ENCODE measurements around the gene ZC3H8.
"Not testable (repeated sequence)": the region's sequence is repeated elsewhere in the genome, so short reads cannot be mapped to it uniquely, and the experiment has no call there.

ZC3H8 gene

GRCh38 chr2:112254466-112255240 lies at the start of gene ZC3H8:
Gene ZC3H8, minus strand, starts transcription at chr2:112255042. Its CDS starts 61 bp downstream, at chr2:112254981.
- DNase-seq = peak; percentile 80

- DNase-seq = no peak
Measured at GRCh38 chr2:112304298-112304941, 49.6 kb upstream of the ZC3H8 start.

- no peak for DNase-seq
Measured at GRCh38 chr2:112301973-112302372, 47.1 kb upstream of the ZC3H8 start.

- DNase-seq = no peak
Measured at GRCh38 chr2:112301171-112301584, 46.3 kb upstream of the ZC3H8 start.

- no peak for DNase-seq
Measured at GRCh38 chr2:112296407-112296806, 41.6 kb upstream of the ZC3H8 start.

- no peak for DNase-seq
Measured at GRCh38 chr2:112295407-112296078, 40.7 kb upstream of the ZC3H8 start.

GRCh38 chr2:112293636-112294401 lies 39.0 kb upstream of the ZC3H8 start:
- no peak for DNase-seq

GRCh38 chr2:112290648-112291047 lies 35.8 kb upstream of the ZC3H8 start:
- DNase-seq = no peak

- DNase-seq = no peak
Measured at GRCh38 chr2:112290088-112290487, 35.2 kb upstream of the ZC3H8 start.

- not testable (repeated sequence) for DNase-seq
Measured at GRCh38 chr2:112283535-112283934, 28.7 kb upstream of the ZC3H8 start.

GRCh38 chr2:112282066-112282465 lies 27.2 kb upstream of the ZC3H8 start:
- not testable (repeated sequence) for DNase-seq

- DNase-seq = no peak
Measured at GRCh38 chr2:112277596-112278220, 22.9 kb upstream of the ZC3H8 start.

- no peak for DNase-seq
Measured at GRCh38 chr2:112276954-112277353, 22.1 kb upstream of the ZC3H8 start.

GRCh38 chr2:112275887-112276773 lies 21.3 kb upstream of the ZC3H8 start:
- DNase-seq = peak; percentile 75

- peak; percentile 93 for DNase-seq
Measured at GRCh38 chr2:112275311-112275886, 20.6 kb upstream of the ZC3H8 start, which contains the start of gene ZC3H6. Gene ZC3H6, plus strand, starts transcription at chr2:112275597. Its CDS starts 398 bp downstream, at chr2:112275995.

GRCh38 chr2:112273349-112273748 lies 18.5 kb upstream of the ZC3H8 start:
- DNase-seq = no peak

GRCh38 chr2:112272669-112273068 lies 17.8 kb upstream of the ZC3H8 start:
- DNase-seq = no peak

- DNase-seq = no peak
Measured at GRCh38 chr2:112268547-112268946, 13.7 kb upstream of the ZC3H8 start.

GRCh38 chr2:112262876-112263275 lies 8.0 kb upstream of the ZC3H8 start:
- DNase-seq = no peak

GRCh38 chr2:112260295-112260625 lies 5.4 kb upstream of the ZC3H8 start:
- no peak for DNase-seq
